GM19468 (cell line): ENCODE data around the gene SYNE1.
"Not testable (repeated sequence)": the region's sequence is repeated elsewhere in the genome, so short reads cannot be mapped to it uniquely, and the experiment has no call there.

Experiments
- ATAC-seq: cut with Tn5 transposase; IDR thresholded peaks from one replicate; pipeline ENCODE4 v1.9.1; 2021; ENCODE audit warnings: mild to moderate bottlenecking, moderate library complexity, moderate number of reproducible peaks; ENCODE audit not compliant: unreplicated experiment; ENCODE audit errors: extremely low read depth

The SYNE1 gene

DNA sequence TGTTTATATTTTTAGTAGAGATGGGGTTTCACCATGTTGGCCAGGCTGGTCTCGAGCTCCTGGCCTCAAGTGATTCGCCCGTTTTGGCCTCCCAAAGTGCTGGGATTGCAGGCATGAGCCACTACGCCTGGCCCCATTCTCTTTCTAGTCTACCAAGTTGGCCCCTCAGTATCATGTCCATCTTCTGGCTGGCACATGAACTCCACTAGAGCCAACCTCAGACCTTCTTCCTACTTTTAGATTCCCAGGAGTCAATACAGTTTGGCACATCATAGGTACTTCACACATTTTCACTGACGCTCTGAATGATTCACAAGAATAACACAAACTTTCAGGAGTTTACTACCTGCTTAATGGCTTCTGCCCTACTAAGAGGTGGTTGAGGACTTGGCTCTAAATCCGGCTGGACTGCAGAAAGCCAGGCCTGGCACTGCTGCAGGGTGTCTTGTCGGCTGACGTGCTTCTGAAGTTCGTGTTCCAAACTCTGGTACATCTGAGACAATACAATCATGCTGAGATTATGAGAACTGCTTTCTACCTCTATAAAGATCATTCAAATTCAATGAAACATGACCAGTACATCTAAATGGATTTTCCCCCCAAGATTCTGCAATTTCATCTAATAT is 293.3 kb downstream of the SYNE1 start:
- ATAC-seq, result no peak

DNA sequence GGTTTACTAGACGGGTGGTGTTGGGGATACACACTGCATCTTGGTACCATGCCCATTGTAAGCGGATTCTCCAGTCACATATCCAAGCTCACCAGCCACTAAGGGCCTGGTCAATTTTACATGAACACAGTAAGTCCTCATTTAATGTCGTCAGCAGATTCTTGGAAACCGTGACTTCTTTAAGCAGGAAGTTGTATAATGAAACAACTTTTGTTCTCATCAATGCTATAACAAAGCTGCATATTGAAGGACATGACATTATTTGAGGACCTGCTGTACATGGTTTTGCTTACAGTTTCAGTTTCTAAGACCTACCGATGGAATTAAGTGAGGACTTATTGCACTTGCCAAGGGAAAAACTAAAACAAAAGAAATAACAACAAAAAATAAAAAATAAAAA is 295.6 kb downstream of the SYNE1 start:
- no peak for ATAC-seq

DNA sequence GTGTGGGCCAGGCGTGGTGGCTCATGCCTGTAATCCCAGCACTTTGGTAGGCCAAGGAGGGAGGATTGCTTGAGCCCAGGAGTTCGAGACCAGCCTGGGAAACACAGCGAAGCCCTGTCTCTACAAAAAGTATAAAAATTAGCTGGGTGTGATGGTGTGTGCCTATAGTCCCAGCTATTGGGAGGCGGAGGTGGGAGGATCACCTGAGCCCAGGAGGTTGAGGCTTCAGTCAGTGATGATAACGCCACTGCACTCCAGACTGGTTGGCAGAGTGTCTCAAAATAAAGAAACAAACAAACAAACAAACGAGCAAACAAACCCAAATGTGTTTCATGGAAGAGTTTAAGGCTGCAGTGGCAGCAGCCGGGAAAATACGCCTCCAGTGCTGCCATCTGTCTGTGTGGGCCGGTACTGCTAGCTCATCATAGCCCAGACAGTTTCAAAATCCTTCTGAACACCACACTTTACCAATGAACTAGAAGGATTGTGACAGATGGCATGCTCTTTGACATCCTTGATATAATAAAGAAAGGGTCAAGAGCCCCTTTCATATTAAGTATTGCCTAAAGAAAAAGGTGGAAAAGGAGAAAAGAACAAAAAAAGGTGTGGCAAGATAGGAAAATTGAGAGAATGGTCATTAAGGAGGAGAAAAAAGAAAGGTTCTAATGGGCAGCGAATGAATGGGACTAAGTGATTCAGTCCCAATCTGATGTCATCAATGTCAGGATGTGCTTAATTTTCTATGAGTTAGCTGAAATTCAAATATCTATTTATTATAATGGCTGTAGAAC is 298.6 kb downstream of the SYNE1 start:
- peak; percentile 35 for ATAC-seq

DNA sequence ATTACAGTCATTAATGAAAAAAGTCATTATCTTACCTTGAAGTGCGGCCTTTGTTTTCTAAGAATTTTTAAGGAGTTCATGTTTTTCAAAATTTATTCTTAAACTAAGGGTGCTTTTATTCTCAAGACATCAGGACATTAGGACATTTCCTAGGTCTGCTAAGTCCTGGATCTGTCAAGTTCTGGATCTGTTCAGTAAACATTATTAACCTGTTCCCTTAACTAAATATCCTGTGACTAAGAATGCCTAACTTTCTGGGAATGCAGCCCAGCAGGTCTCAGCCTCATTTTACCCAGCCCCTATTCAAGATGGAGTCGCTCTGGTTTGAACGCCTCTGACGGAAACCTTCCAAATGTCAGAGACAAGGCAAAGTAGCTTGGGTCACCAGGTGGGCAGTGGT is 302.6 kb downstream of the SYNE1 start:
- ATAC-seq, result no peak

DNA sequence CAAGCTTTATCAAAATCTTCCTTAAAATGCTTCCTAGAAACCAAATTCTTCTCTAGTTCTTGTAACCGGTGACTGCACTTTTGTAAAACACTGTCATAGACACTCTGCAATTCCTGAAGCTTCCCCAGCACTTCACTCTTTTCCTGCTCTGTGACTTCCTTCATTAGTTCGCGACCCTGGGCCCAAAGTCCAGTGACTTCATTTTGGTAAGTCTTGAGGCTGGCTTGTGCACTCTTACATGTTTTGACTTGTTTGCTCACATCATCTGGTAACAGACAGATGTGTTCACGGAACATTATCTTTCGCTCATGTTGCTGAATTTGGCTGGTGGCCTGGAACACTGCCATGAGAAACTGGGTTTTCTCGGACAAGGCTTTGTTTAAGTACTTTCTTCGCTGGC is 306.2 kb downstream of the SYNE1 start:
- ATAC-seq, result no peak

DNA sequence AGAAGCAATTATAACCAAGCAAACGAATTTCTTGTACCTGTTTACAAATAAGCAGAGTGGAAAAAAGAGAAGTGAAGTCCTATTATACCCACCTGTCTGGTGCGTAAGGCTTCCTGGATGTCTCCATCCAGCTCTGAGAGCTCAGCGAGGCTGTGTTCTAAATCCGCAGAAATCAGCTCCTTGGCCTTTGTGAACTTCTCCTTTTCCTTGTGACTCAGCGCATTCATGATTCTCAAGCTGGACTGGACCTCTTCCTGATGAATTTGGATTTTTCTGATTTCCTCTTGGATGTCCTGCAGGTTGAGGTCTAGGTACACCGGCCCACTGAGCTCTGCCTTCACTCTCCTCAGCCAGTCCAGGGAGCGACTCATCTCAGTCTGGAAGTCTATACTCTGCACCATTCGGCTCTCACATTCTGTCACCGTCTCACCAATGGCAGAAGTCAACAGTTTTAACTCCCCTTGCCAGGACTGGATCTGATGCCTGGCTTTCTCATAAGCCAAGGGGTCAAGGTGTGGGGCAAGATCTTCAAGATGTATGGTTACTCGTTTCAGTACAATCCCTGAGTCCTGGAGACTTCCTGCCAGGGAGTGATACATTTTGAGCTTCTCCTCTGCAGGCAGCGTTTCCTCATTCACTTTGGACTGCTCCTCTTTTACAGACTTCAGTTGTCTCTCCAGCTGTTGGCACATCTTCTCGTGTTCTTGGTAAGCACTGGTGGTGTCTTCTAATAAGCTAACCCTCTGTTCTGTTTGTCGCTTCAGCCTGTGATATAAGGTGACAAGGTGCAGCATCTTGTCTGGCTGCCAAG is 307.3 kb downstream of the SYNE1 start:
- no peak for ATAC-seq

DNA sequence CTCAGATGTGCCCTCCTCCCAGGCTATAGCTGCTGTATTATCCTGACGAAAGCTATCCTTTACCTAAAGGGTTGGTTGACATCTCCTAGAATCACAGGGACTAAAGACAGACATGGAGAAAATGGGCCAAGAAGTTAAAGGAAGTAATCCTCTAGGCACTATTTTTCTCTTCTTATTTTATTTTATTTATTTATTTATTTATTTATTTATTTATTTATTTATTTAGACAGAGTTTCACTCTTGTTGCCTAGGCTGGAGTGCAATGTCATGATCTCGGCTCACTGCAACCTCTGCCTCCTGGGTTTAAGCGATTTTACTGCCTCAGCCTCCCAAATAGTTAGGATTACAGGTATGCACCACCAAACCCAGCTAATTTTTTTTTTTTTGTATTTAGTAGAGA is 309.0 kb downstream of the SYNE1 start:
- not testable (repeated sequence) for ATAC-seq

DNA sequence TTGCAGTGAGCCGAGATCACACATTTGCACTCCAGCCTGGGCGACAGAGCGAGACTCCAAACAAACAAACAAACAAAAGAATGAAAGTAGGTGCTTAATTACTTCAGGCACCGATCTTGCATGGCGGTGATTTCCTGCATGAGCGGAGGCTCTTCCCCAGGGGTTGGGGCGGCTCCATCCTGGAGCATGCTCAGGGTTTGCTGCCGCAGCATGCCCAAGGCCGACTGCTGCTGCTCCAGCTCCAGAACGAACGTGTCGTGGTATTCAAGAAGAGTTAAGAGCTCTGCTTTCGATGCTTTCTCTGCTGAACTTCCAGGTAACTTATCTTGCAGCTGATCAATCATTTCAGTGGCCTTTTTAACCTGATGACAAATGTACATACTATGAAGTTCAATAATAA is 313.8 kb downstream of the SYNE1 start:
- no peak for ATAC-seq

DNA sequence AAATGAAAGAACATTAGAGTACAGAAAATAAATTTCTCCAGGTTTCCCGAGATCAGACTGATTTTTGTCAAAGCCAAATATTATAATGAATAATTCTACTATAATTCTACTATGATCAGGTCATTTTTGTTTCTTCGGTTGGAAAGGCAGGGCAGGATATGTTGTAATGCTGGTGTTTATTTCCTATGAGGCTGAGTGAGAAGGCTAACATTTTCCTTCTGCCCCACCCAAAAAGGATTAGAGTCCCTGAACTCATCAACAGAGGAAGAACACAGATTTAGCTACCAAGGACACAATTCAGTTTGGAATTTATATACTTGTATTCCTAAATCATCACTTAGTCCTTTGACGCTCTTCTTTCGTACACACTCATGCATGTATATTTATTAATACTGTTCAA is 318.9 kb downstream of the SYNE1 start:
- no peak for ATAC-seq

DNA sequence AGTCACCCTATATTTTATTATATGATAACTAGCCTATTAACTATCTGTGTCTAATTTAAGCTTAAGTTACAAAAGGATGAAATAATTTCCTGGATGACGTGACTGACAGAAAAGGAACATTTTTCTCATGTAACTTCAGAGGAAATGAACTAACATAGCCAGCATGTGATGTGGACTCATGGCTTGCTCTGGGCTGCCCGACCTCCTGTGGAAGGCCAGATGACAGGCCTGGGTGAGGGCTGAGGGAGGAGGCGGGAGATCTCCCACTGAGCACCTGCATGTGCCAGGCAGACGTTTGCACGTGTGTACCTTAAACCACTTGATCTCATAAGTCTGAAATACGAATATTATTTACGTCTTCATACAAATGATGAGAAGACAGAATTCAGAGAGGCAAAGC is 321.1 kb downstream of the SYNE1 start:
- ATAC-seq, result no peak

DNA sequence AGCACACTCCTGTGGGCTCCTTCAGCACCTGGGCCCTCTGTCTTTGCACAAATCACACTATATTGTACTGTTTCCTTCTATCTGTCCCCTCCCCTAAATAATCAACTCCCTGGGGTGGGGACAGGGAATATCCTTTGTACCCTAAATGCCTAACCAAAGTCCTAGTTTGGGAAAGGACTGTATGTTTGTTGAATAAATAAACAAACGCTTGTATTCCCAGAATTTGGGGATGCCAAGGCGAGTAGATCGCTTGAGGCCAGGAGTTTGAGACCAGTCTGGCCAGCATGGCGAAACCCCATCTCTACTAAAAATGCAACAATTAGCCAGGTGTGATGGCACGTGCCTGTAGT is 322.7 kb downstream of the SYNE1 start:
- ATAC-seq, result no peak

DNA sequence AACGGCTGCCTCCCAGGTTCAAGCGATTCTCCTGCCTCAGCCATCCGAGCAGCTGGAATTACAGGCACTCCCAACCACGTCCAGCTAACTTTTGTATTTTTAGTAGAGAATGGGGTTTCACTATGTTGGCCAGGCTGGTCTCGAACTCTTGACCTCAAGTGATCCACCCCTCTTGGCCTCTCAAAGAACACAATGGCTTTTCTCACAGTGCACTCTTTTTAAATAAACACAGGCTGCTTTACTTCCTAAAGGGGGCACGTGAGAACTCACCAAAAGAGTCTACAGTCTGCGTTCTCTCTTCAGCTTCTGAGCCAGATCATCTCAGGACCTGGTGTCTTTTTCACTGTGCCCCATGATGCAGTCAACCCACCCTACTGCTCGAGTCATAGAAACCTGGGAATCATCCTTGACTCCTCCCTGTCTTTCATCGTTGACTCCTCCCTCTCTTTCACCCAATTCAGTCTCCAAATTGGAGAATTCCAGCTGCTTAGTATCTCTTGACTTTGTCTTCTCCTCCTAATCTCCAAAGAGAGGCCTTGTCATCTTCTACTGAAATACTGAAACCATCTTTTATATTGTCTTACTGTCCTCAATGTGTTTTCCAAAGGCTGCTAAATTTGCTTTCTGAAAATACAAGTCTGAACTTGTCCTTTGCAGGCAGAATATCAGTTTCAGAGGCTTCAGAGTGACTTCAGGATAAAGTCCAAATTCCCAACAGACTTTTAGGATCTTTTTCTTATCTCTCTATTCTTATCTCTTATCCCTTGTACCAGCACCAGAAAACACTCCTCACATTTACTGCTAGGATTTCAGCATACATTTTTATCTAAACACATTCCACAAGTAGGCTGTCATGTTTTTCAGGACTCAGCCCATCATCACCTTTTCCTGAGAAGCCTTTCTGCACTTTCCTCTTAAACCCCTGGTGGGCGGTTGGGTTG is 323.4 kb downstream of the SYNE1 start:
- ATAC-seq, result no peak

DNA sequence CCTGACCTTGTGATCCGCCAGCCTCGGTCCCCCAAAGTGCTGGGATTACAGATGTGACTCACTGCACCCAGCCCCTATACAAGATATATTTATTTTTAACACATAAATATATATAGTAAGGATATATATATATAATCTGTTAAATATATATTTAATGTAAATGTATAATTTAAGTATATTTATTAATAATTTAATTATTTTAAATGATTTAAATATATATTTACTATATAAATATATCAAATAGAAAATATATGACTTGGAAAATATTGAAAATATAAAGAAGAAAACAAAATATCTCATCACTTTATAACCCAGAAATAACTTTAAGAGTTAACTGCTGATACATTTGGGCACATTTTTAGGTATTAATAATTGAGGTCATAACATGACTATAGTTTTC is 324.7 kb downstream of the SYNE1 start:
- ATAC-seq, result no peak

DNA sequence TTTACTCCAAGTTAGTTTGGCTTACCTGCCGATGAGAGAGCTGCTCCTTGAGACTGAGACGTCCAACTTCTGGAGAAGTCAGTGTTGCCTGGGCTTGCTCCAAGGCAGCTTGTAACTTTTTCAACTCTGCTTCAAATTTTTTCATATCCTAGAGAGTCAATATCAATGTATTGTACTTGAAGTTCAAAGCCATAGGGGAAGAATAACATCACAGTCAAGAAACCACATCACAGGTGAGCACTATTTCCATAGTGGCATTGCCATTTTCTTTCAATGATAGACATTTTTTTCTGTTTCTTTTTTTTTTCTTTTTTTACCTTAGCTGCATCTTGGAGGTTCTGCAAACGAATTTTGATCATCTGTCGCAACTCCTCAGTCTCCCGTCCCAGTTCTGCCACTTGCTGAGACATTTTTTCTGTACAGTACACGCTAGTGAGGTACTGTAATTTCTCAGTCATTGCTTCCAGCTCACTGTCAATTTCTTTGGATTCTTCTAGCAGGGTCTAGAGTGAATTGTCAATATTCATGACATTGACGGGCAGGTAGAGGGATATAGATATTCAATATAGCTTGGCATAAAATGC is 326.7 kb downstream of the SYNE1 start:
- no peak for ATAC-seq

DNA sequence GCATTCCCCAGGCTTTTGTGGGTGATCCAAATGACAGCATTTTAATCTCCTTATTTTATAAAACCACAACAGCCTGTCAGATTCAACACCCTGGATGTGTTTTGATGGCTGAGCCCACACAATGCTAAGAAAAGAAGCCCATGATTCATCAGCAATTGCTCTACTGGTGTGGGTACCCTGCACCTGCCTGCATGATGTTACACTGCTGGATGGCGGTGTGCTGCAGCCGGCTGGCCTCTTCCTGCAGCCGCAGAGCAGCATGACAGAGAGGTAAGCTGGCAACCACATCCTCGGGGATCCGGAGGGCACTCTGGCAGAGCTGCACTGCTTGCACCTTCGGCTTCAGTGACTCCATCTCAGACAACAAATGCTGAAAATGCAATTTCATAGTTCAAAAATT is 327.5 kb downstream of the SYNE1 start:
- peak; percentile 68 for ATAC-seq

DNA sequence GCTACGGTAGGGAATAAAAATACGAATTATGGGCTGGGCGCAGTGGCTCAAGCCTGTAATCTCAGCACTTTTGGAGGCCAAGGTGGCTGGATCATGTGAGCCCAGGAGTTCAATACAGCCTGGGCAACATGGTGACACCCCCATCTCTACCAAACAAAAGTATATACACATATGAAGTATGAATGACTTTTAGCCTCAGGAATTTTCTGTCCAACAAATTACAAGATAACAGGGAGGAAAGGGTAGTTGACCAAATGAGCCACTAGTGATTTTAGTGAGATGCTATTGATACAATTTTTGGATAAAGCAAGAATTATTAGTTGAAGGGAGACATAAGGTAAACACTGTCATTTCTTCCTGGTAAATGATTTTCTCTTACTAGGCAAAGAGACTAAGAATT is 328.2 kb downstream of the SYNE1 start:
- ATAC-seq, result no peak

DNA sequence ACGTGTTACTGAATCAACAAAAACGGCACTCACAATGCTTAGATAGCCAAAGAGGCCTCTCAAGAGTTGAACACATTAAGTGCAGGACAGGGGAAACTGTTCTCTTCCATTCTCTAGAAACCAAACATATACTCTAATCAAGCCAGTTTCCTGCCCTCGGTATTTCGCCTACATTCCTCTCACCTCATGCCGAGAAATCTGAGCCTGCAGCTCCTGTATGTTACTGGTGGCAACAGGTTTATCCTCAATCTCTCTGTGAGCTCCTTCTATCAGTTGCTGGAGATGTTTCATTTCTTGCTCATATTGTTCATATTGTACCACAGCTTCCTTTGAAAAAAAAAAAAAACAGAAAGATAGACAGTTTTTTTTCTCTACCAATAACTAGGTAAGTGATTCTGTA is 328.9 kb downstream of the SYNE1 start:
- no peak for ATAC-seq

DNA sequence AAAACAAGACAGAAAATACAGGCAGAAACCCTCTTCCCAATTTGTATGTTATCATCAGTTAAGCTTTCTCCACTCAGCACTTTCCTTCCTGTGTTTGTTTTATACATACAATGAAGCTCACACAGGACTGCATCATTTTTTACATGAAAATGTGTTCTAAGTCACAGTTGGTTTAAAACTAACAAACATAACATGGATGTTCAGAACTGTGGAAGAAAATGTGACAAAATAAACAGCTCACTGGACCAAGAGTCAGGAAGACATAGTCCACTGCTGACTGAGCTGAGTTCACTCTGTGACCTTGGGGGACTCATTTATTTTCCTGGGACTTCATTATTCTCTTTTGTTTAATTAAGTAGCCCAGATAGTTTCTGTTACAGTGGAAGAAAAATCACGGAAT is 331.5 kb downstream of the SYNE1 start:
- no peak for ATAC-seq

DNA sequence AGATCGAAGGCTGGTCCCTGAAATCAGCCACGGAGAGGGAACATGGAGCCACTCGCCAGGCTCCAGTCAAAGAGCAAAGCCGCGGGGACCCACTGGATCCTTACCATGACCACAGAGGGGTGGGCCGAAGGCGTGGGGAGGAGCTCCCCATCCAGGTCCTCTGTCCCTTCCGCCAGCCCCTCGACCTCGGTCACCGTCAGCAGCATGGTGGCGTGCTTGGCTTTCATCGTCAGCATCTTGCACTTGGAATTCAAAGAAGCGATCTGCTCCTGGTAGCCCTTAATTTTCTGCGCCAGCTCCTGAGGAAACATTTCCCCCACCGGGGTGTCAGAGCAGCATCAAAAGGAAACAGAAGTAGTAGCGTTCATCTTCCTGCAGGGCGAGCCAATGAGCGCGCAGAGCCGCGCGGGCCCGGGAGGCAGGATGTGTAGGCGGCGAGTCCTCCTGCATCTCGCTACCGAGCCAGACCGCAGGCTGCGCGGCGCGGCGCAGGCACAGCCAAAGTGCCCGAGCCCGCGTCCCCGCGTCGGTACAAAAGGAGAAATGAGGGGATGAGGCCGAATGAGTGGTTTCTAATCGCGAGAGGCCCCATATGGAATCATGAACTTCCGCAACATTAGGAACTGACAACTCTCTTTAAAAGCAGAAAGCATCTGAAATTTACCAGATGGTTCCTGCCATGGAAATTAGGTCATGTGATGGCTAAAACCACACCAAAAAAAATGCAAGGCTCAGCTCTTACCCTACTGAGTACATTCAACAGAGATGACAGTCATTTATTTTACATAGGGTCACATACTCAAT is 335.2 kb downstream of the SYNE1 start:
- ATAC-seq, result peak; percentile 74
